Psoas muscle (tissue), 8 donors: ENCODE data around the gene ZIC4. TPM values are rescaled to one million over a fixed set of nuclear protein-coding genes. Genes with fewer than 3 reads are reported as not detected.

Experiments
- ATAC-seq, 4 donors: fragments of 200-7000 bp; cut with Tn5 transposase; one replicate each; pipeline ENCODE4 v1.9.1; 2020; ENCODE audit warnings: moderate library complexity in 3 of 4, mild to moderate bottlenecking in 2 of 4
- DNase-seq, 2 donors: peaks; one replicate each; pipeline ENCODE4 v3.0.0-alpha.2; 2020
- H3K27ac ChIP-seq: fragments of 200-600 bp; one replicate; pipeline ENCODE4 v1.8.0; 2022
- H3K27me3 ChIP-seq, 3 donors: fragments of 200-600 bp in 1 of 3; one replicate each; pipeline versions ENCODE4 v1.6.1 to v1.8.0; 2013 to 2022; ENCODE audit warnings: low read length in 2 of 3, mild to moderate bottlenecking in 2 of 3, moderate library complexity in 1 of 3; ENCODE audit not compliant: insufficient read depth in 3 of 3
- H3K36me3 ChIP-seq, 2 donors: fragments of 200-600 bp in 1 of 2; one replicate each; pipeline versions ENCODE4 v1.6.1 to v1.8.0; 2013 to 2022; ENCODE audit warnings: low read depth in 1 of 2, mild to moderate bottlenecking in 1 of 2, moderate library complexity in 1 of 2; ENCODE audit not compliant: insufficient read depth in 1 of 2
- H3K4me1 ChIP-seq: fragments of 200-600 bp; one replicate; pipeline ENCODE4 v1.8.0; 2022
- H3K4me3 ChIP-seq: fragments of 200-600 bp; one replicate; pipeline ENCODE4 v1.8.0; 2022; ENCODE audit warnings: mild to moderate bottlenecking
- H3K9me3 ChIP-seq: fragments of 200-600 bp; one replicate; pipeline ENCODE4 v1.8.0; 2022
- CTCF ChIP-seq: fragments of 200-600 bp; IDR thresholded peaks from one replicate; pipeline ENCODE4 v1.8.0; 2022; ENCODE audit warnings: antibody characterized with exemption
- WGBS, 3 donors: extraction: QIAGEN DNeasy Blood & Tissue Kit; methylation state at CpG; one replicate each; pipeline versions ENCODE4 v1.1.6 to v1.1.7; 2013; 5-methylcytosine and 5-hydroxymethylcytosine counted together
- intact Hi-C, 2 donors: fragments of 100-400 bp; cut with DNase I; formaldehyde crosslinking; loops; one replicate each; pipeline versions ENCODE4 v1.11.0 to v1.14.2; 2022
- polyA plus RNA-seq, 3 donors: library from polyadenylated mRNA; stranded (reverse); fragments of 200-250 nt; gene quantifications; one replicate each; pipeline ENCODE4 v1.2.3, GENCODE V29; 2013
- total RNA-seq, 4 donors: library from RNA; stranded (reverse); fragmentation: NEBNext Ultra II Directional in 2 of 4; extraction: Animal tissue kit (Norgen Biotek cat#: 25700) in 2 of 4; gene quantifications; one replicate each; pipeline versions ENCODE4 v1.2.1 to v1.2.4, GENCODE V29; 2021 to 2023
- donor health status: healthy with polysubstance abuse.
- donor health status: DM: no; HTN: no; CAD: no; lungs with moderate emphysema.
- donor health status: Bipolar disorder and iron deficiency.
- donor health status: healthy.
- donor health status: DM: yes; HTN: yes; CAD: no.
- donor health status: DM: no; HTN: no; CAD: no.
- donor health status: DM: no; HTN: no; CAD: no.
- donor health status: DM: yes; HTN: yes; CAD: no.

Gene ZIC4
- total and polyA plus RNA-seq, 7 donors: 0.10 to 1.00 (median 0.46) TPM

GRCh38 chr3:147422601-147423536, 16.5 kb upstream of the ZIC4 start:
- 59 to 68% (median 62%) methylated on average over 36 of the region's 36 CpGs for WGBS, 3 donors
- no peak for DNase-seq
- ATAC-seq: no peak
- peaks cover 0 to 44% (median 11%) of the 10 kb centered on the region in 3 donors for H3K27me3 ChIP-seq
- no peak for TF ChIP-seq CTCF
- H3K4me1 ChIP-seq: peaks cover 5% of the 10 kb centered on the region
- H3K27ac ChIP-seq: no peak overlapping the region
- H3K9me3 ChIP-seq: no peaks in the 10 kb centered on the region
- H3K4me3 ChIP-seq: no peak overlapping the region
- no peaks in the 10 kb centered on the region for H3K36me3 ChIP-seq
- intact Hi-C loops: no loop called here

GRCh38 chr3:147422196-147422595, 15.9 kb upstream of the ZIC4 start:
- no peaks in the 10 kb centered on the region for H3K36me3 ChIP-seq
- TF ChIP-seq CTCF: no peak
- no peaks in the 10 kb centered on the region for H3K9me3 ChIP-seq
- no peak for DNase-seq
- intact Hi-C loops: no loop called here
- H3K4me1 ChIP-seq: peaks cover 5% of the 10 kb centered on the region
- peaks cover 0 to 44% (median 11%) of the 10 kb centered on the region in 3 donors for H3K27me3 ChIP-seq
- WGBS, 3 donors: 20 to 31% (median 23%) methylated on average over 15 of the region's 15 CpGs
- H3K27ac ChIP-seq: no peak overlapping the region
- H3K4me3 ChIP-seq: peak overlapping the region; percentile 60
- ATAC-seq: no peak

GRCh38 chr3:147421184-147421912, 15.0 kb upstream of the ZIC4 start:
- H3K4me3 ChIP-seq: peak overlapping the region; percentile 60
- no peaks in the 10 kb centered on the region for H3K9me3 ChIP-seq
- H3K36me3 ChIP-seq: no peaks in the 10 kb centered on the region
- H3K27me3 ChIP-seq: peaks cover 0 to 44% (median 11%) of the 10 kb centered on the region in 3 donors
- WGBS, 3 donors: 23 to 28% (median 25%) methylated on average over 47 to 53 of the region's 53 CpGs
- ATAC-seq: peak; percentile 48 to 74 (median 65)
- intact Hi-C loops: no loop called here
- no peak for TF ChIP-seq CTCF
- peaks cover 5% of the 10 kb centered on the region for H3K4me1 ChIP-seq
- peak overlapping the region; percentile 48 for H3K27ac ChIP-seq
- DNase-seq: no peak

GRCh38 chr3:147420353-147421183, 14.2 kb upstream of the ZIC4 start:
- ATAC-seq (no peak), DNase-seq (no peak)
- Histone ChIP-seq H3K27ac (peak overlapping the region; percentile 48), H3K4me3 (peak overlapping the region; percentile 60), H3K9me3 (no peaks in the 10 kb centered on the region), H3K27me3 (peaks cover 0 to 48% (median 11%) of the 10 kb centered on the region in 3 donors), H3K4me1 (peaks cover 5% of the 10 kb centered on the region), H3K36me3 (no peaks in the 10 kb centered on the region)
- TF ChIP-seq CTCF: no peak
- WGBS, 3 donors: 52 to 55% (median 54%) methylated on average over 29 to 32 of the region's 32 CpGs
- intact Hi-C loops: no loop called here
